GM12878 (cell line): Measurements from ENCODE around the gene KCNG1. TPM values are rescaled to one million over a fixed set of nuclear protein-coding genes. Genes with fewer than 3 reads are reported as not detected.

Source experiments
- ATAC-seq: fragments of 200-7000 bp; cut with Tn5 transposase; 3 replicates; pipeline ENCODE4 v1.9.1; 2020; ENCODE audit warnings: mild to moderate bottlenecking, moderate library complexity
- BruUV-seq: library from RNA; stranded (reverse); fragments of 400-500 nt; replicated peaks from 2 replicates; lab custom pipeline; 2021; lab: Mats Ljungman, UMichigan
- CTCF ChIA-PET: fragments of 300-600 bp; sonication (Branson Sonifier 250); formaldehyde crosslinking; extraction: SDS; loops from one replicate; lab custom pipeline; 2021; ENCODE audit warnings: inconsistent platforms; lab: Yijun Ruan, JAX
- POLR2A ChIA-PET: fragments of 350-600 bp; formaldehyde crosslinking; extraction: SDS; loops from one replicate; lab custom pipeline; 2021; ENCODE audit warnings: inconsistent platforms; lab: Charles Lee
- RAD21 ChIA-PET: fragments of 300-600 bp; sonication (Branson Sonifier 250); formaldehyde crosslinking; loops from one replicate; lab custom pipeline; 2023; ENCODE audit warnings: antibody characterized with exemption; ENCODE audit not compliant: unreplicated experiment; lab: Charles Lee
- SMC1A ChIA-PET: fragments of 300-600 bp; sonication (Branson Sonifier 250); formaldehyde crosslinking; loops from one replicate; lab custom pipeline; 2023; ENCODE audit not compliant: unreplicated experiment, uncharacterized antibody; lab: Charles Lee
- DNase-seq: peaks from one replicate; pipeline ENCODE4 v3.0.0-alpha.2; 2011; ENCODE audit warnings: low read depth, low spot score
- FAIRE-seq: peaks from 3 replicates; lab custom pipeline; 2011; peaks lifted over from hg19 to GRCh38; lab: Jason Lieb, UNC
- H2AFZ ChIP-seq: 2 replicates; pipeline ENCODE4 v1.6.0; 2011; ENCODE audit warnings: low read depth, low read length, control low read depth; ENCODE audit not compliant: control insufficient read depth
- H3K27ac ChIP-seq: 2 replicates; pipeline ENCODE4 v1.5.1; 2011; ENCODE audit warnings: control low read depth; ENCODE audit not compliant: control insufficient read depth, insufficient read depth
- H3K27me3 ChIP-seq, 2 experiments: replicated peaks in 1 of 2; 2 replicates each; pipeline versions ENCODE4 v1.6.0 to v1.6.1; 2011; ENCODE audit warnings: low read length in 1 of 2; ENCODE audit not compliant: control insufficient read depth in 2 of 2, insufficient read depth in 2 of 2
- H3K36me3 ChIP-seq, 2 experiments: 2 replicates each; pipeline ENCODE4 v1.5.1; 2011; ENCODE audit warnings: low read length in 1 of 2; ENCODE audit not compliant: control insufficient read depth in 2 of 2, insufficient read depth in 2 of 2
- H3K4me1 ChIP-seq: 2 replicates; pipeline ENCODE4 v1.6.1; 2011; ENCODE audit warnings: mild to moderate bottlenecking, low read length, moderate library complexity, mixed read lengths; ENCODE audit not compliant: control insufficient read depth, insufficient read depth
- H3K4me2 ChIP-seq: 2 replicates; pipeline ENCODE4 v1.6.0; 2011; ENCODE audit warnings: control low read depth; ENCODE audit not compliant: control insufficient read depth, insufficient read depth
- H3K4me3 ChIP-seq: fragments of 200-600 bp; sonication (generic); 2 replicates; pipeline ENCODE4 v1.5.1; 2016
- H3K79me2 ChIP-seq: 2 replicates; pipeline ENCODE4 v1.6.0; 2011; ENCODE audit warnings: low read length; ENCODE audit not compliant: control insufficient read depth, insufficient read depth
- H3K9ac ChIP-seq: 2 replicates; pipeline ENCODE4 v1.8.0; 2011; ENCODE audit warnings: low read length, control low read depth, mixed read lengths; ENCODE audit not compliant: control insufficient read depth, insufficient read depth
- H3K9me3 ChIP-seq: replicated peaks from 3 replicates; pipeline ENCODE4 v1.5.1; 2011; ENCODE audit warnings: mild to moderate bottlenecking, low read length; ENCODE audit not compliant: control insufficient read depth, insufficient read depth
- H4K20me1 ChIP-seq: 2 replicates; pipeline ENCODE4 v1.6.0; 2011; ENCODE audit not compliant: control insufficient read depth, insufficient read depth
- CBX3 ChIP-seq: fragments of 200-600 bp; sonication (generic); IDR thresholded peaks from 2 replicates; pipeline ENCODE4 v1.6.1; 2016; ENCODE audit warnings: low read depth, borderline replicate concordance
- CBX5 ChIP-seq: sonication (generic); IDR thresholded peaks from 2 replicates; pipeline ENCODE4 v1.6.1; 2016; ENCODE audit warnings: low read depth, moderate library complexity, mild to moderate bottlenecking, inconsistent platforms
- WGBS: methylation state at CpG from one replicate; pipeline ENCODE4 v1.1.6; 2016; ENCODE audit warnings: low lambda C conversion rate; ENCODE audit not compliant: insufficient replicate concordance, insufficient coverage; ENCODE audit errors: missing lambda C conversion rate; 5-methylcytosine and 5-hydroxymethylcytosine counted together
- in situ Hi-C: fragments of 300-500 bp; cut with MboI; formaldehyde crosslinking; loops from 9 replicates; pipeline ENCODE4 v1.14.3; 2018; ENCODE audit warnings: mixed read lengths
- intact Hi-C: fragments of 100-400 bp; cut with micrococcal nuclease; formaldehyde crosslinking; loops from one replicate; pipeline ENCODE4 v1.14.2; 2022; ENCODE audit not compliant: unreplicated experiment
- polyA plus RNA-seq, 11 experiments: library from polyadenylated mRNA; depleted of rRNA in 4 of 11; unstranded in 6 of 11; stranded (reverse) in 5 of 11; fragments of >200 nt; fragmentation: Nextera tagmentation in 4 of 11; fragmentation: Illumina TruSeq in 1 of 11; extraction: Ambion mirVana in 4 of 11; extraction: Trizol in 1 of 11; gene quantifications; 1 replicate in 1 of 11; 2 replicates in 10 of 11; pipeline versions ENCODE4 v1.2.1 to v1.2.3, GENCODE V29; 2011 to 2016; ENCODE audit warnings: inconsistent platforms in 2 of 11, missing spikeins in 2 of 11, low read depth in 1 of 11
- total RNA-seq, 4 experiments: library from RNA; depleted of rRNA in 3 of 4; stranded (reverse); fragments of >200 nt in 3 of 4; fragmentation: Illumina TruSeq in 1 of 4; extraction: Trizol in 1 of 4; gene quantifications; 2 replicates each; pipeline versions ENCODE4 v1.2.1 to v1.2.3, GENCODE V29; 2013 to 2021
- TF ChIP-seq, protein P1 (sequence below): IDR thresholded peaks from 2 replicates; pipeline ENCODE4 v1.6.1; 2011; ENCODE audit warnings: mild to moderate bottlenecking, low read depth, low read length, moderate library complexity; ENCODE audit not compliant: insufficient replicate concordance

The KCNG1 gene
- total and polyA plus RNA-seq, 10 of the 15 experiments (the other 5 are each of a cell fraction or from before 2014, with no cell fraction given) = not detected

GRCh38 chr20:50999355-50999754 is 23.6 kb downstream of the KCNG1 start (continued):
- TF ChIP-seq, protein P1, sequence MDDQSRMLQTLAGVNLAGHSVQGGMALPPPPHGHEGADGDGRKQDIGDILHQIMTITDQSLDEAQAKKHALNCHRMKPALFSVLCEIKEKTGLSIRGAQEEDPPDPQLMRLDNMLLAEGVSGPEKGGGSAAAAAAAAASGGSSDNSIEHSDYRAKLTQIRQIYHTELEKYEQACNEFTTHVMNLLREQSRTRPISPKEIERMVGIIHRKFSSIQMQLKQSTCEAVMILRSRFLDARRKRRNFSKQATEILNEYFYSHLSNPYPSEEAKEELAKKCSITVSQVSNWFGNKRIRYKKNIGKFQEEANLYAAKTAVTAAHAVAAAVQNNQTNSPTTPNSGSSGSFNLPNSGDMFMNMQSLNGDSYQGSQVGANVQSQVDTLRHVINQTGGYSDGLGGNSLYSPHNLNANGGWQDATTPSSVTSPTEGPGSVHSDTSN = no peak

DNA sequence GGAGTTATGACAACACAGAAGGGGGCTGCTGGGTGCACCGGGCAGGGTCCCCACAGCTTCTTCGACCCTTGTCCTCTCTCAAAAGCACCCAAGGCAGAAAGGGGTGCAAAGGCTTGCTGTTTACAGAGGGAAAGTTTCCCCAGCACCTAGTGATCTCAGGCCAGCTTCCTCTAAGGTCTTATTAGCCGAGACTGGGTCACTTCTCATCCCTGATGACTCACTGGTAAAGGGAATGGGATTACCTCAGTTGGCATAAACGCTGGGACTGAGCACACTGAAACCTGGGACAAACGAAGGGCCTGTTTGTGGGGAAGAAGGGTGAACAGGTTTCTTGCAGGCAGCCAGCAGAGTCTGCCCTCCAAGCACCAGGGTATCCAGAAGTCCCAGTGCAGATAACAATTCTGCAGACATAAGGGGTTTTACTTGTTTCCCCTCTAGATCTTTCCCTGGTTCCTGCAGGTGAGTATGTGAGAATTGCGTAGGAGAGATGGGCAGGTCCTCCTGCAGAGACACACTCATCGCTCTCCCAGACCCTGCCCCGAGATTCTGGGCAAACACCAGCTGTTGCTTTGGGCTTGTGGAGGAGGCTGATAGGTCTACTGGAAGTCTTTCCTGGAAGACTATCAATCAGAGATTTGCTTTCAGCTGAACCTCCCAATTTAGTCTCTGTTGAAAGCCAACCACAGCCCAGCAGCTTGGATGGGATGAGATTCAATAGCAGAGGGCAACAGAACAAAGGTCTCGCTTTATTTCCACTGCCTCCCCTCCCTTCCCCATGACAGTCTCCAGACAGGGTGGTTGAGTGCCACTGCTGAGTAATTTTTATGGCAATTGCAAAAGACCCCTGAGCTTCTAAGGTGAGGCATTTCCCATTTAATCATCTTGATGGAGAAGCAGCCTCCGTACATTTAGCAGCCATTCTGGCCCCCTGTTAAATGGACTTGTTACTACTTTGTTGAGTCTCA is 25.7 kb downstream of the KCNG1 start:
- in situ Hi-C loops = no loop called here
- Histone ChIP-seq H3K36me3 (no peaks in the 10 kb centered on the region), H3K4me1 (no peaks in the 10 kb centered on the region), H4K20me1 (no peaks in the 10 kb centered on the region), H3K4me2 (no peak overlapping the region), H3K9ac (no peak overlapping the region), H2AFZ (no peak overlapping the region), H3K79me2 (no peaks in the 10 kb centered on the region), H3K4me3 (no peak overlapping the region), H3K27me3 (peaks cover 0 to 2% of the 10 kb centered on the region in 2 experiments; a peak in 2 of 4 replicates), H3K9me3 (no peaks in the 10 kb centered on the region), H3K27ac (no peak overlapping the region)
- TF ChIP-seq CBX3 (no peak), CBX5 (no peak)
- SMC1A ChIA-PET = interaction anchor here (2.3 kb wide), 1 partner anchor 10 kb away, joined by 8 read pairs; no protein-coding TSS in a partner anchor
- no peak for ATAC-seq
- CTCF ChIA-PET = interaction anchor here (0.9 to 3.2 kb wide), 3 partner anchors 10 to 32 kb away, joined by 4 to 20 read pairs (median 4); no protein-coding TSS in a partner anchor
- POLR2A ChIA-PET = no interaction called here
- DNase-seq = no peak
- no TSS peak for BruUV-seq
- RAD21 ChIA-PET = no interaction called here
- no peak for FAIRE-seq
- intact Hi-C loops = no loop called here
- 20% methylated on average over 10 of the region's 10 CpGs for WGBS
